ENCODE measurements around the gene CCDC68. TPM values are rescaled to one million over a fixed set of nuclear protein-coding genes. Genes with fewer than 3 reads are reported as not detected.

The CCDC68 gene
- total and polyA plus RNA-seq, 2 of the 8 experiments (the other 6 are each of a cell fraction or from before 2014, with no cell fraction given): 0.06 to 0.80 TPM

- TF ChIP-seq NANOG (IDR thresholded peaks at IDR 0.05; ENCODE audit: insufficient read depth, low read depth, low read length, poor library complexity, severe bottlenecking) (no peak), NRF1 (IDR thresholded peaks at IDR 0.05; ENCODE audit: low read depth, low read length) (no peak), SUZ12 (IDR thresholded peaks at IDR 0.05; ENCODE audit: low read length) (no peak), MAFK (IDR thresholded peaks at IDR 0.05; ENCODE audit: low read depth, low read length) (no peak), ASH2L (IDR thresholded peaks at IDR 0.05; ENCODE audit: low read length) (no peak), SRF (IDR thresholded peaks at IDR 0.05; ENCODE audit: low read depth, low read length) (no peak), SP2 (IDR thresholded peaks at IDR 0.05; ENCODE audit: low read length) (no peak), GABPA (IDR thresholded peaks at IDR 0.05; ENCODE audit: borderline replicate concordance, insufficient read depth, low read length) (no peak), USF2 (IDR thresholded peaks at IDR 0.05; ENCODE audit: low read length) (no peak), CBX8 (IDR thresholded peaks at IDR 0.05; ENCODE audit: borderline replicate concordance, low read depth, low read length) (no peak)
- CTCF ChIA-PET (ENCODE audit: partially characterized antibody): interaction anchor here (0.9 kb wide), 1 partner anchor 38 kb away, joined by 3 read pairs; no protein-coding TSS in a partner anchor
Observed at GRCh38 chr18:54873884-54874255, 85.4 kb downstream of the CCDC68 start.

More at GRCh38 chr18:54873884-54874255, 85.4 kb downstream of the CCDC68 start:
- no peak overlapping the region for H4K5ac ChIP-seq (ENCODE audit: insufficient read length, low read depth, low read length)
- no peaks in the 10 kb centered on the region for H3K23me2 ChIP-seq (ENCODE audit: low read depth, low read length)
- H2BK20ac ChIP-seq (ENCODE audit: low read length): no peak overlapping the region
- no peak overlapping the region for H3K56ac ChIP-seq (replicated peaks; ENCODE audit: insufficient read length, low read depth, low read length)
- no peak overlapping the region for H2BK15ac ChIP-seq (ENCODE audit: low read length)
- 88% methylated on average over 2 of the region's 2 CpGs; no CpG with 5 or more reads in 1 of the 2 experiments for WGBS, 2 experiments (ENCODE audit: extremely low coverage in 1 of 2, insufficient coverage in 1 of 2, insufficient read length in 1 of 2, insufficient replicate concordance in 2 of 2, low coverage in 1 of 2, low lambda C conversion rate in 2 of 2, missing lambda C conversion rate in 1 of 2)
- no peak overlapping the region for H3K4me2 ChIP-seq (ENCODE audit: insufficient read depth in 1 of 2, low read depth in 2 of 2, low read length in 2 of 2)
- H3K36me3 ChIP-seq (ENCODE audit: control insufficient read depth in 2 of 4, insufficient read depth in 4 of 4, low read length in 3 of 4): no peaks in the 10 kb centered on the region
- no peak overlapping the region for H3K9ac ChIP-seq (replicated peaks in 1 of 4; ENCODE audit: extremely low read depth in 1 of 4, low read depth in 3 of 4, low read length in 3 of 4)
- H3K4ac ChIP-seq (replicated peaks; ENCODE audit: insufficient read length, low read depth, low read length): no peak overlapping the region
- no peaks in the 10 kb centered on the region for H3K79me2 ChIP-seq (ENCODE audit: control insufficient read depth in 1 of 2, insufficient read depth in 2 of 2, low read length in 2 of 2)
- H3K18ac ChIP-seq (ENCODE audit: extremely low read depth, low read length): no peak overlapping the region
- FAIRE-seq: no peak
- no peak overlapping the region for H2BK120ac ChIP-seq (replicated peaks; ENCODE audit: low read depth, low read length)
- H3K9me3 ChIP-seq (ENCODE audit: insufficient read depth in 2 of 2, low read depth in 1 of 2, low read length in 1 of 2): no peaks in the 10 kb centered on the region
- H3K79me1 ChIP-seq (ENCODE audit: low read depth, low read length): no peaks in the 10 kb centered on the region
- H2BK12ac ChIP-seq (ENCODE audit: low read depth, low read length): no peak overlapping the region
- H3K4me1 ChIP-seq (replicated peaks in 1 of 4; ENCODE audit: control insufficient read depth in 3 of 4, insufficient read depth in 4 of 4, low read length in 3 of 4): no peaks in the 10 kb centered on the region
- no peak overlapping the region for H3K23ac ChIP-seq (ENCODE audit: insufficient read length)
- no peak for DNase-seq (ENCODE audit: low read depth in 1 of 2, low spot score in 2 of 2)
- no peak overlapping the region for H3K14ac ChIP-seq (ENCODE audit: insufficient read length)
- H3K27ac ChIP-seq (ENCODE audit: low read depth, low read length): no peak overlapping the region
- H4K91ac ChIP-seq (replicated peaks; ENCODE audit: insufficient read length, low read length): no peak overlapping the region
- no peaks in the 10 kb centered on the region for H3K27me3 ChIP-seq (replicated peaks in 1 of 4; ENCODE audit: control insufficient read depth in 3 of 4, extremely low read depth in 1 of 4, insufficient read depth in 3 of 4, low read length in 3 of 4)
- no peak overlapping the region for H3K4me3 ChIP-seq (ENCODE audit: extremely low read depth in 1 of 4, insufficient read depth in 2 of 4, low read depth in 3 of 4, low read length in 4 of 4)
- H2BK5ac ChIP-seq (ENCODE audit: low read depth, low read length): no peak overlapping the region
- no peak overlapping the region for H4K8ac ChIP-seq (ENCODE audit: extremely low read depth, insufficient read depth, low read length)
- no peak overlapping the region for H2AFZ ChIP-seq (ENCODE audit: low read length)
- no peaks in the 10 kb centered on the region for H4K20me1 ChIP-seq (replicated peaks in 1 of 2; ENCODE audit: control insufficient read depth in 1 of 2, insufficient read depth in 2 of 2, low read length in 2 of 2)
- no peak overlapping the region for H2AK5ac ChIP-seq (ENCODE audit: low read depth, low read length)
- POLR2A ChIA-PET (ENCODE audit: partially characterized antibody): no interaction called here

All from H1 (cell line).